GM12891 (cell line): ENCODE measurements around the gene IL1RAPL2.

Source experiments
- DNase-seq: peaks from one replicate; pipeline ENCODE4 v3.0.0; 2011; ENCODE audit warnings: low spot score; ENCODE audit not compliant: insufficient read length
- FAIRE-seq: peaks from 2 replicates; lab custom pipeline; 2011; peaks lifted over from hg19 to GRCh38; lab: Jason Lieb, UNC
- PAX5 ChIP-seq: IDR thresholded peaks from 2 replicates; pipeline ENCODE4 v1.6.1; 2011; ENCODE audit warnings: low read length, moderate library complexity, mild to moderate bottlenecking; ENCODE audit not compliant: insufficient read depth, severe bottlenecking
- POLR2A ChIP-seq: IDR thresholded peaks from 2 replicates; pipeline ENCODE4 v1.6.1; 2011; ENCODE audit warnings: low read depth, low read length, control low read depth
- POLR2AphosphoS5 ChIP-seq: IDR thresholded peaks from 2 replicates; pipeline ENCODE4 v1.6.1; 2011; ENCODE audit warnings: low read depth, low read length, control low read depth
- POU2F2 ChIP-seq: IDR thresholded peaks from 2 replicates; pipeline ENCODE4 v1.6.1; 2011; ENCODE audit warnings: low read depth, mild to moderate bottlenecking, control low read depth, low read length, moderate library complexity
- SPI1 ChIP-seq: IDR thresholded peaks from 2 replicates; pipeline ENCODE4 v1.6.1; 2011; ENCODE audit warnings: low read depth, low read length, control low read depth
- TAF1 ChIP-seq: IDR thresholded peaks from 2 replicates; pipeline ENCODE4 v1.6.1; 2011; ENCODE audit warnings: low read depth, low read length, control low read depth

Gene IL1RAPL2

GRCh38 chrX:105314458-105314857, 748.5 kb downstream of the IL1RAPL2 start:
- no peak for FAIRE-seq
- TF ChIP-seq POLR2AphosphoS5 (no peak), PAX5 (no peak), SPI1 (no peak), POLR2A (no peak), TAF1 (no peak), POU2F2 (no peak)
- no peak for DNase-seq

GRCh38 chrX:105315248-105315647, 749.2 kb downstream of the IL1RAPL2 start:
- DNase-seq (no peak), FAIRE-seq (no peak)
- TF ChIP-seq POLR2A, result no peak
- TF ChIP-seq POLR2AphosphoS5, result no peak
- no peak for TF ChIP-seq PAX5
- no peak for TF ChIP-seq POU2F2
- TF ChIP-seq SPI1, result no peak
- TF ChIP-seq TAF1, result no peak

DNA sequence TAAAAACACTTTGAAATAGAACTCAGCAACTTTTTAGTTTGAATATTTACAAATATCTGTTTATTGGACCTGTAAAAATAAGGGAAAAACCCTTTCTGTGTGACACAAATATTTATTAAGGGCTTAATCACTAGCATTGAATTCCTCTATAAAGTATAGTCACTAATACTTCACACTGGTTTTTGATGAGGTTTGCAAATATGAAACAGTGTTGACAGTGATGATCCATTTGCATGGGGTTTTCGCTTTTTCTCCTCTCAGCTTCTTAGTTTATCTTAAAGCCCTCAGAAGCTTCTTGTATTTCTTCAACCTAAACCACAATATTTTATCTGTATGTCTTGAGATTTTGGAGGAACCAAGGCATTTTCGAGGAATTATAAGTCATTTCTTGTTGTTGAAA, 751.1 kb downstream of the IL1RAPL2 start:
- TF ChIP-seq TAF1 (no peak), POU2F2 (no peak), SPI1 (no peak), PAX5 (no peak), POLR2A (no peak), POLR2AphosphoS5 (no peak)
- FAIRE-seq (no peak), DNase-seq (no peak)

DNA sequence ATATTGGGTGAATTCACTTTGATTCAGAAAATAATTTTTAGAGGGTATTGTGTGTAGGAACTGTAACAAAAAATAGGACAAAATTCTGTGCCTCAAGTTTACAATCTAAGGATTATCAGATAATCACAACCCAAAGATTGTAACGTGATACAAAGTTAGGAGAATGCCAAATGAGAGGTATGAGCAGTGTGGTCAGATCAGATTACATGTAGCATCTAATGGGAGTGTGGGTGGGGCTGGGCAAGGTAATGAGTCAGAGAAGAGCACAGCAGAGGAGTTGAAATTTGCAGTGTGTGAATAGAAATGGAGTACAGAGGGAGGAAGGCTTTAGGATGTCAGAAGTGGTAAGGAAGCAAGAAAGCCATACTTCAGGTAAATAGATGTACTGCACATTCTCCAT, 757.9 kb downstream of the IL1RAPL2 start:
- no peak for TF ChIP-seq POLR2A
- TF ChIP-seq POU2F2, result no peak
- TF ChIP-seq POLR2AphosphoS5, result no peak
- TF ChIP-seq TAF1, result no peak
- TF ChIP-seq PAX5, result no peak
- DNase-seq (no peak), FAIRE-seq (no peak)

- DNase-seq (no peak), FAIRE-seq (no peak)
- TF ChIP-seq POLR2AphosphoS5 (no peak), SPI1 (no peak), TAF1 (no peak)
Observed at GRCh38 chrX:105328773-105329172, 762.8 kb downstream of the IL1RAPL2 start.

DNA sequence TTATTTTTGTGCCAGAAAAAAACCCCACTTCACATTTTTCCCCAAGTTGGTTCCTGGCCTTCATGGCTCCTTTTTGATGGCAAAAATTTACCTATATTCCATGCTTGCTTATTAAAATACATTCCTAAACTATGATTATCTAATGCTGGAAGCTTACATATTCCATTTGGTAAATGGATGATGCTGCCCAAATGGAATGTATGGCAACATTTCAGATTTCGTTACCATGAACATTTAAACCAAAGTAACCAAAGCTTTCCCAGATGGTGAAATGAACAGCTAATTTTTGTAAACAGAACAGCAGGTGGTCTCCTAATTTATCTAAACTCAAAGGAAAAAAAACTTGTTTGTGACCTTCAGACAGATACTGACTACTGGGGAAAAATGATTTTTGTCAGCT, 765.2 kb downstream of the IL1RAPL2 start:
- TF ChIP-seq POLR2AphosphoS5 (no peak), POLR2A (no peak), TAF1 (no peak), SPI1 (no peak), POU2F2 (no peak), PAX5 (no peak)
- FAIRE-seq (no peak), DNase-seq (no peak)

DNA sequence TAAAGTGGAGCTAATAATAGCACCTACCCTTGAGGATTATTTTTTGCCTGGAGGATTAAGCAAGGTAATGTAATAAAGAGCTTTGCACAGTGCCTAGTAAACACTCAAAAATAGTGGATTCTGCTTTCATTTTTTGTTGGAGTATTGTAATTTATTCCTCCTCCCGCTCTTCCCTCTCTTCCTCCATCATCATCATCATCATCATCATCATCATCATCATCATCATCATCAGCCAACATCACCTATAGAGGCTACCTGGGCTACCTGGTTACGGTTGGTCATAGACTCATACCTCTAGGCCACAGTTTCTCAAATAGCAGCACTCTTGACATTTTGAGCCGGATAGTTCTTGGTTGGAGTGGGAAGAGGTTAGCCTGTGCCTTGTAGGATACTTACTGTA, 781.4 kb downstream of the IL1RAPL2 start:
- TF ChIP-seq SPI1 (no peak), PAX5 (no peak), POLR2A (no peak), POU2F2 (no peak), POLR2AphosphoS5 (no peak), TAF1 (no peak)
- DNase-seq (no peak), FAIRE-seq (no peak)

GRCh38 chrX:105349476-105349875, 783.5 kb downstream of the IL1RAPL2 start:
- no peak for FAIRE-seq

DNA sequence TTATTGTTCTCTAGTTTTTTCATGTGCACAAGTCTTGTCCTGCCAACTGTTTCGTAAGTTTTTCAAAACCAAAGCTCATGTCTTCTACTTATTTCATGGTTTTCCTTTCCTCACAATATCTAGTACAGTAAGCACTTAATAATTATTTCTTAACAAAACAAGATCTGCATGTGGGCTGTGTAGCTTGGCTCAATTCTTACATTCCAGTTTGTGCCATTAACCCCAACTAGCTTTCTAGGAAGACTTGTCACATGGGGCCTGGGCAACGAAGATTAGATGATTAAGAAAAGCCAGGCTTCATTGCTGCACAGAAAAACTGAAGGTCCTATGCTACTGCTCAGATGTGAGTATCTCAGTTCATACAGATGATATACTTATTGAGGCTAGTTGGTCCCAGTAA, 809.8 kb downstream of the IL1RAPL2 start:
- no peak for FAIRE-seq
- DNase-seq, result no peak
- TF ChIP-seq TAF1, result no peak
- TF ChIP-seq POU2F2, result no peak
- no peak for TF ChIP-seq SPI1
- TF ChIP-seq POLR2AphosphoS5, result no peak
- no peak for TF ChIP-seq POLR2A
- no peak for TF ChIP-seq PAX5

More at GRCh38 chrX:105349476-105349875, 783.5 kb downstream of the IL1RAPL2 start:
- TF ChIP-seq POU2F2 (no peak), TAF1 (no peak), POLR2A (no peak), POLR2AphosphoS5 (no peak), PAX5 (no peak), SPI1 (no peak)
- DNase-seq, result no peak

DNA sequence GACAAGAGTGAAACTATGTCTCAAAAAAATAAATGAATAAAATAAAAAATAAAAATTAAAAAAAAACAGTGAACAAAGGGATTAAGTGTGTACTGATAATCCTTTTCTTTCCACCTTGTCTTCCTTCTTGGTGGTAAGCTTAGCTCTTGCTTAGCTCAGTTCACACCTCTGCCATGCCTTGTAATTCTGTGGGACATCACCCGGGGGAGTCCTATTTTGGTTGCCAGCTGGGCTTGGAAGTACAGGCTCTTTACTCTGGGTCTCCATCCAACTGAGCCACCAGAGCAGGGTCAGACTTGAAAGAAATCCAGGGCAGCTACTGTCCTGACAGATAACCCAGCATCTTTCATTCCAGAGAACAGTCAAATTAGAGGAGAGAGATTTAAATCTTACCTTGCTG, 858.7 kb downstream of the IL1RAPL2 start:
- FAIRE-seq, result no peak
- TF ChIP-seq TAF1 (no peak), POLR2AphosphoS5 (no peak)
- no peak for DNase-seq

DNA sequence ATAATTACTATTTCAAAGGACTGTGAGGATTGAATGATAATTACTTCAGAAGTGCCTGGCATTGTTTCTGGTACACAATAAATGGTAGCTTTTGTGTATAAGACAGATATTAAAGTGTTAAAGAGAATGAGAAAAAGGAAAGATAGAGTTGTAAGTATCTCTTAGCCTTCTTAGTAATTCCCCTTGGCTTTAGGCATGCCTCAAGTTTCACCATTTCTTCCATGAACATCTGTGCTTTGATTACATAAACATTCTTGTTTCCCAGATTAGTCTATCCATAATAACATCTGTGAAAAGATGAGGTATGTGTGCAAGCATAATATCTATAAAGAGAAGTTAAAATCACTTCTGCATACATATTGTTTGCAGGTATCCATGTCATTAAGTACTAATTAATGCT, 885.4 kb downstream of the IL1RAPL2 start:
- FAIRE-seq (no peak), DNase-seq (no peak)
- no peak for TF ChIP-seq PAX5
- TF ChIP-seq SPI1, result no peak
- no peak for TF ChIP-seq POLR2AphosphoS5
- TF ChIP-seq POLR2A, result no peak
